AG09319 (cell line): Measurements from ENCODE around the gene C11orf86.

Source experiments
- DNase-seq: peaks from one replicate; pipeline ENCODE4 v3.0.0-alpha.2; 2010; ENCODE audit warnings: low read depth; ENCODE audit errors: extremely low read depth
- TF ChIP-seq, protein P1 (sequence below): IDR thresholded peaks from 2 replicates; pipeline ENCODE4 v1.5.1; 2011; ENCODE audit warnings: low read depth, mild to moderate bottlenecking, inconsistent platforms, low read length, moderate library complexity

C11orf86 gene

DNA sequence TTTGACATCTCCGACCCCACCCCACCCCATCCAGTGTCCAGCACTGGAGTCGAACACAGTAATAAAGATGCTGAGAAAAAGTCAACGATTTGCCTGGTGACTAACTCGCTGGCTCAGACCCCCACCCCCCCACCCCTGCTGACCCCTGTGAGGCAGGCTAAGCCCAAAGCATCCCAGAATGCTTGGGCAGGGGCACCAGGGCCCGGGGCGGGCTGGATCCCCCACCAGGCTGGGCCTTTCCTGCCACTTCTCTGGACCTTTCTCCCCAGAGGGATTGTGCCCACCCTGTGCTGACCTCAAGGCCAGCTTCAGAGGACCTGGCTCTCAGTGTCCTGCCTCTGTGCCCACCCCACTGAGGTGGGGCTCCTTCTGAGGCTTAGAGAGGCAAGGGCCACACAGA is 1.8 kb downstream of the C11orf86 start:
- TF ChIP-seq, protein P1, sequence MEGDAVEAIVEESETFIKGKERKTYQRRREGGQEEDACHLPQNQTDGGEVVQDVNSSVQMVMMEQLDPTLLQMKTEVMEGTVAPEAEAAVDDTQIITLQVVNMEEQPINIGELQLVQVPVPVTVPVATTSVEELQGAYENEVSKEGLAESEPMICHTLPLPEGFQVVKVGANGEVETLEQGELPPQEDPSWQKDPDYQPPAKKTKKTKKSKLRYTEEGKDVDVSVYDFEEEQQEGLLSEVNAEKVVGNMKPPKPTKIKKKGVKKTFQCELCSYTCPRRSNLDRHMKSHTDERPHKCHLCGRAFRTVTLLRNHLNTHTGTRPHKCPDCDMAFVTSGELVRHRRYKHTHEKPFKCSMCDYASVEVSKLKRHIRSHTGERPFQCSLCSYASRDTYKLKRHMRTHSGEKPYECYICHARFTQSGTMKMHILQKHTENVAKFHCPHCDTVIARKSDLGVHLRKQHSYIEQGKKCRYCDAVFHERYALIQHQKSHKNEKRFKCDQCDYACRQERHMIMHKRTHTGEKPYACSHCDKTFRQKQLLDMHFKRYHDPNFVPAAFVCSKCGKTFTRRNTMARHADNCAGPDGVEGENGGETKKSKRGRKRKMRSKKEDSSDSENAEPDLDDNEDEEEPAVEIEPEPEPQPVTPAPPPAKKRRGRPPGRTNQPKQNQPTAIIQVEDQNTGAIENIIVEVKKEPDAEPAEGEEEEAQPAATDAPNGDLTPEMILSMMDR = no peak
- no peak for DNase-seq

DNA sequence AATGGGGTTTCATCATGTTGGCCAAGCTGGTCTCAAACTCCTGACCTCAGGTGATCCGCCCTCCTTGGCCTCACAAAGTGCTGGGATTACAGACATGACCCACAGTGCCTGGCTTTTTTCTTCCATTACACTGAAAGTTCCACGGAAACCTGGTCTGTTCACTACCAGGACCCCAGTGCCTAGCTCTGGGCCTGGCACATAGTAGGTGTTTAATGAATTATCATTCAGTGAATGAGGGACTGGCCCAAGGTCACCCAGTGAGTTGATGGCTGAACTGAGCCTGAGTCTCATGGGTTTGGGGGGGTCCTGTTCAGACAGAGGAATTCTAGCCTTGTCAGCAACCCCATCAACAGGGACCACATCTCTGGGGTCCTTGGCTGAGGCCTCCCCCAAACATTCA is 3.1 kb downstream of the C11orf86 start:
- DNase-seq = no peak
- TF ChIP-seq, protein P1 = no peak

DNA sequence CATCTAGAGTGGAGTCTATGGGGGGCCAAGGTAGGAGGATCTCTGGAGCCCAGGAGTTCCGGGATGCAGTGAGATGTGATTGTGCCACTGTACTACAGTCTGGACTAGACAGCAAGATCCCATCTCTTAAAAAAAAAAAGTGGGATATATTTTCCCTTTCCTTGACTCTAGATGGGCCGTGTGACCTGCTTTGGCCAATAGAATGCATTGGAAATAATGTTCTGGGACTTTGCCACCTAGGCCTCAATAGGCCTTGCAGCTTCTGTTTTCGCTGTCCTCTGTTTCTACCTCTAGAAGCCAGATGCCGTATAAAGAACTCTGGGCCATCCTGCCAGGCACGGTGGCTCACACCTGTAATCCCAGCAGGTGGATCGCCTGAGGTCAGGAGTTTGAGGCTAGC is 3.6 kb downstream of the C11orf86 start:
- no peak for DNase-seq
- TF ChIP-seq, protein P1 = no peak

DNA sequence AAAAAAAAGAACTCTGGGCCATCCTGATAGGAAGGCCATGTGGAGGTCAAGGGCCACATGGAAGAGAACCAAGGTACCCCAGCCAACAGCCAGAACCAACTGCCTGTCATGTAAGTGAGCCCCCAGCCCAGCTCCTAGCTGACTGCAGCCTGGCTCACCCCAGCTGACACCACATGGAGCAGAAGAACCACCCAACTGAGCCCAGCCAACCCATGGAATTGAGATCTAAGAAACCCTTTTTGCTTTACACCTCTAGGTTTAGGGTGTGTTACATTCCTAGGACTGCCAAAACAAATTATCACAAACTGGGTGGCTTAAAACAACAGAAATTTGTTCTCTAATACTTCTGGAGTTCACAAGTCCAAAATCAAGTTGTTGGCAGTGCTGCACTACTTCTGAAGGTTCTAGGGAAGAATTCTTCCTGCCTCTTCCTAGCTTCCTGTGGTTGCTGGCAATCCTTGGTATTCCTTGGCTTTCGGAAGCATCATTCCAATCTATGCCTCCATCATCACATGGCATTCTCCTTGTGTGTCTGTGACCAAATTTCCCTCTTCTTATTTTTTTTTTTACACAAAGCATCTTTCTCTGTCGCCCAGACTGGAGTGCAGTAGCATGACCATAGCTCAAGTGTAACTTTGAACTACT is 4.4 kb downstream of the C11orf86 start:
- TF ChIP-seq, protein P1 = no peak
- DNase-seq = no peak

DNA sequence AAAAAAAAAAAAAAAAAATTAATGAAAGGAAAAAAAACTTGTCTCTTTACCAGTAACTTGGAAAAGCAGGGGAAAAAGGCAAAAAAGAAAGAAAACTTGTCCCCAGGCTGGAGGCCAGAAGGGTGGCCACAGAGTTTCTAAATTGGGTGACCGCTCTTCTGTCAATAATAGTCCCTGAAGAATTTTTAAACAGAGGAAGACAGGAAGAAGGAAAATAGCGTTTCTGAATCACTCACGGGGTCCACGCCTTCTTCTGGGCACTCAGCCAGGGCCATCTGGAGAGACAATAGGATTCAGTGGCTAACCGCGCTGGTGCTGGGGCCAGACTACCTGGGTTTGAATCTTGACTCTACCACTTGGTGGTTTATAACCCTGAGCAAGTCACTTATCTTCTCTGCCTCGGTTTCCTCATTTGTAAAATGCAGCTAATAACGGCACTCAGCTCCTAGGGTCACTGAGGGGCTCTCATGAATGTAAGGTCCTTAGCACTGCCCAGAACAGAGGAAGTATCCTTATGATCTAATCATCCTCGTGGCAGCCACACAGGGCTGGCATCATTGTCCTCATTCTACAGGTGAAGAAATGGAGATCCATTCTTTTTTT is 7.0 kb downstream of the C11orf86 start:
- peak; percentile 61 for DNase-seq
- TF ChIP-seq, protein P1 = no peak

DNA sequence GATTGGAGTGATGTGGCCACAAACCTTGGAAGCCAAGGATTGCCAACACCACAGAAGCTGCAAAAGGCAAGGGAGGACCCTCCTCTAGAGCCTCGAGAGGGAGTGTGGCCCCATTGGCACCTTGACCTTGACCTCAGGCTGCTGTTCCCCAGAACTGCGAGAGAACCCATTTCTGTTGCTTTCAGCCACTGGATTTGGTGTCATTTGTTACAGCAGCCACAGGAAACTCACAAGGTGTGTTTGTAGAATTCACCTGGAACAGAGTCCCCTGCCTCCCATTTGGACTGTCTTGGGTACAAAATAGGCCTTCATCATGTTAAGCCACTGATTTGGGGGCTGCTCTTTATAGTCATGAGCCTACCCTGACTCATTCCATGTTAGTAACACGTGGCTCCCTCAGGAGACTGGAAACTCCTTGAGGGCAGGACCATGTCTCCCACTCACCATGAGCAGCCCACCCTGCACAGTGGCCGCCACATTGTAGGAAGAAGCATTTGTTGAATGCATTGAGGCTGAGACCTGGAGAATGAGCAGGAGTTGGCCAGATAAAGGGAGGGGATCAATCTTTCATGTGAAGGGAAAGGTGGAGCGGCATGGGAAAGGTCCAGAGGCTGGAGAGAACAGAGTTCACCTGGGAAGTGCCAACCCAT is 8.3 kb downstream of the C11orf86 start:
- DNase-seq = no peak

More for the DNA sequence above, 8.3 kb downstream of the C11orf86 start:
- TF ChIP-seq, protein P1 = no peak
